RPMI8226 (cell line): Measurements from ENCODE around the gene SNX27.
"Not testable (repeated sequence)": the region's sequence is repeated elsewhere in the genome, so short reads cannot be mapped to it uniquely, and the experiment has no call there.

Source experiments
- DNase-seq: peaks from one replicate; pipeline ENCODE4 v3.0.0-alpha.2; 2015

The SNX27 gene

DNA sequence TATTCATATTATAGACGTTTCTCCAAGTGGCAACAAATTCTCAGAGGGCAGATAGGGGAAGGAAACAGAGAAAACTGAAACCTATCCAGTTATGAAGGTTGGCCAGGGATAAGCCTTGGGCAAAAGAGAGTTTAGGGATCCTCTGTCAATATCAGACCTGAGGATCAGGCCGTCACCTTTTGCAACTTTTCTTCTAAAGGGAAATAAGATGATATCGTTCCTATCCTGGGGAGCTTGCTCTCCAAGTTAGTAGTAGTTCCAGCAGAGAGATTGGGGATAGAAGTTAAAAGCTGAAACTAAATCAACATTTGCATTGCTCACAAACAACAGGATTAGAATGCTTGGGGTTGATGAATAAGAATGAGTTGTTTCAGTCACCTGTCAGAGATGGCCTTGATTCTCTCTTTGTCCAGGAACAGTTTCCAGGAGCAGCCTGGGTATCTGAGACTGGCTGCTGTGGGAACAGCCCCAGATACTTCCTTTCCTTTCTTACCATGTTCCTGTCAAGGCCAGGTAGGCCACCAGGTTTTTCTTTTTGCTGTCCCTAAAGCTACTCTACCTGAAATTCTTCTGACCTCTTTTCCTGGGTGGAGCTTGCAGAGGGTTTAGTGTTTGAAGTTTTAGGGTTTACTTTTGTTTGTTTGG is 112.0 kb downstream of the SNX27 start:
- no peak for DNase-seq

DNA sequence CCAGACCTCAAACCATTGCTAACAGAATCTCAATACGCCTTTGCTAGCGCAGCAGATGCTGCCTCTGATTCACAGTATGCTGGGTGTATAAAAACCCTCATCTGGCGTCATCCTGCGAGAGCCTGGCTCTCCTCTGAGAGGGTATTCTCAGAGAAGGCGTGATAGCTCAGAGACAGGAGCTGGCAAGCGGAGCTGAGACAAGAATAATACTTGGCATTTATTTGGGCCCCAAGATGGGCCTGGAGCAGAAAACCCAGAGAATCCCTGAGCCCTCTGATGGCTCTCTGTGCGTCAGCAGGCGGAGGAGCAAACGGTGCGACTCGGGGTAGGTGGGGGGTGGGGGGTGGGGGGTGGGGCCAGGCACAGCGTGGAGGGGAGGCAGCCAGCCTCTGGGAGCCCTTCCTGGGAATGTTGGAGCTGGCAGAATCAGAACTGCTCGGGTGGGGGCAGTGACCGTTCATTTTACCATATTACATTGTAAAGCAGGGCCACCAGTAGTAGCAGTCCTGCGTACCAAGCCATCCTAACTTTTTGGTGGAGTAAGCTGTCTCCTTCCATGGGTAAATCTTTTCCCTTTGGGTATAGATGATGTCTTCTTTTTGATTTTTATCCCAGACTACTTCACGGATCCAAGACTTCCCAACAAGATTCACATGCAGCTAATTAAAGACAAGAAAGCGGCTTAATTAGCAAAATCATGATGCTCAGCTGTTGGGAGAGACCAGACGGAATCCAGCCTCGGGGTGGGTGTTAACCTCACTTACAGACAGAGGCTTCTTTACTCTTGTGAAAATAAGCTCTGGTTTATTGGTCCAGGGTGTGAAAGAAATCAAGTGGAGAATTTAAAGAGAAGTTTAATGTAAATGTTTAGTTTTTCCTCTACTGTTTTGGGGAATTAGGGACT is 116.6 kb downstream of the SNX27 start:
- DNase-seq = no peak

GRCh38 chr1:151729157-151729965 is 117.5 kb downstream of the SNX27 start:
- DNase-seq = no peak

DNA sequence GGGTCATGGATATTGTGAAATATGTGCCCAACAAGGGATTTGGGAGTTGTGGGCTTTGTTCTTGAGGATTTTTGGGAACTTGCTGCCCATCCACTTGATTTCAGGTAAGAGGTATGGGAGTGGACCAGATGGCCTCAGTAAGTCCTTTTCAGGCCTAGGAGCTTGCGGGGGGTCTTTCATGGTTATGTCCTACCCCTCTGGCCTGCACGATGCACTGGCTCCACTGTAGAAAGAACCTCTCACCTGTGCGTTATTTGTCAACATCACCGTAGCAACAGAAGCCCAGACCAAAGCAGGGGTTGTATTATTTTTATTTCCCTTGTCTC is 118.1 kb downstream of the SNX27 start:
- no peak for DNase-seq

DNA sequence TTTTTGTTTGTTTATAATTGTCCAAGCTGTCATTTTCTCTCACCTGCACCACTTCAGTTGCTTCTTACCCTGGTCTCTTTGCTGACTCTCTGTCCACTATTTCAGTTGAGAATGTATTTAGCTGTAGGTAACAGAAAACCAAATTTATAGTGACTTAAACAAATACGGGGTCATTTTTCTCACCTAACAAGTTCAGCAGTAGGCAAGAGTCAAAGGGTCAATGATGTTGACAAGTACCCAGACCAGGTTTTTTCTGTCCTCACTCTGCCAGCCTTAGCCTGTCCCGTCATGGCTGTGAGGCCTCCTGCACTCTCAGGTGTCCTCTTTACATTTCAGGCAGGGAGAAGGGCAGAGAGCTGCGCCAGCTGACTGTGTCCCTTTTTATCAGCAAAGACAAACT is 121.3 kb downstream of the SNX27 start:
- DNase-seq = no peak

DNA sequence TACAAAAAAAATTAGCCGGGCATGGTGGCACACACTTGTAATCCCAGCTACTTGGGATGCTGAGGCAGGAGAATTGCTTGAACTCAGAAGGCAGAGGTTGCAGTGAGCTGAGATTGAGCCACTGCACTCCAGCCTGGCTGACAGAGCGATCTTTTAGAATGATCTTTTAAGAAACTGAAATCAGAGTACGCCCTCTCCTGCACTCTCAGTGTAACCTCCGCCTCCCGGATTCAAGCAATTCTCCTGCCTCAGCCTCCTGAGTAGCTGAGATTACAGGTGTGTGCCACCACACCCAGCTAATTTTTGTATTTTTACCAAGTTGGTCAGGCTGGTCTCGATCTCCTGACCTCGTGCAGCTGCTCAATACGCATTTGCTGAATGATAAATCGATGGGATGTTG is 122.1 kb downstream of the SNX27 start:
- DNase-seq = not testable (repeated sequence)

GRCh38 chr1:151737026-151737425 is 125.2 kb downstream of the SNX27 start:
- DNase-seq = no peak

- no peak for DNase-seq
Measured at GRCh38 chr1:151737479-151737878, 125.6 kb downstream of the SNX27 start.

DNA sequence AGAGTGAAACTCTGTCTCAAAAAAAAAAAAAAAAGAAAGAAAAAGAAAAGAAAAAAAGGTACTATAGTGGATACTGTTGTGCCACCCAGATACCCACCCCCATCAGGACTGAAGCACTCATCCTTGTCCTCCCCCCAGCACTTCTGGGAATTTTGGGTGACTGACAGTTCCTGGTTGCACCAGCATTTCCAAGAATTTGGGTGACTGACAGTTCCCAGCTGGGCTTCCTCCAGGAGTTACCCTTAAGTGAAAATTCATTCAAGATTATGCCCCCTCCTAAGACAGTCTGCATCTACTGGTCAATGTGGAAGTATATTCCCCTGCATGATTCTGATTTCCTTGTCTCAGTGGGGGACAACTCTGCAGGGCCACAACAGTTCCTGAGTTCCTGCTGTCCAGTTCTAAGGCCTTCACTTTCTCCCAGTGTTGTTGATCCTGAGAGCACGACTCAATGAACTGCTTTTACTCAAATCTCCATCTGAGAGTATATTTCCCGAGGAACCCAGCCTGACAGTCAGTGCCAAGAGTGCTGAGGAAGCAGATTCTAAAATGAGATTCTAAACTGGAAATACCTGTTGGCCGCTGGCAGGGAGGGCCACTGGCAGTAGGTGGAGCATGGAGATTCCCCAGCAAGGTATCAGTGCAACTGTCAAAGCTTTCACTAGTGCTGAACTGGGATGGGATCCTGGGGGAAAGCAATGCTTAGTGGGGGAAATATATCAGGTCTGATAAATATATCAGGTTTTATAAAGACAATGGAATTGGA is 127.9 kb downstream of the SNX27 start:
- peak; percentile 68 for DNase-seq

- no peak for DNase-seq
Measured at GRCh38 chr1:151741516-151741915, 129.7 kb downstream of the SNX27 start.
